CD14-positive monocyte (primary cell): ENCODE data around the gene FAM222B. TPM values are rescaled to one million over a fixed set of nuclear protein-coding genes. Genes with fewer than 3 reads are reported as not detected.
A peak's percentile ranks its signal among the peaks of the same experiment; 100 is the strongest.

Experiments used
- DNase-seq, 3 donors: peaks; one replicate each; pipeline ENCODE4 v3.0.0-alpha.2; 2011 to 2022
- H2AFZ ChIP-seq: 2 replicates; pipeline ENCODE4 v1.6.0; 2012; ENCODE audit warnings: mild to moderate bottlenecking, low read depth, low read length, inconsistent platforms; ENCODE audit not compliant: insufficient read depth, poor library complexity, severe bottlenecking
- H3K27ac ChIP-seq, 2 donors: 1 replicate in 1 of 2; 2 replicates in 1 of 2; pipeline ENCODE4 v1.5.1; 2012 to 2013; ENCODE audit warnings: low read length in 2 of 2, control low read depth in 1 of 2, inconsistent platforms in 1 of 2, low read depth in 1 of 2, mild to moderate bottlenecking in 1 of 2
- H3K27me3 ChIP-seq, 2 donors: one replicate each; pipeline versions ENCODE4 v1.6.0 to v1.6.1; 2011 to 2013; ENCODE audit warnings: low read length in 2 of 2; ENCODE audit not compliant: control insufficient read depth in 2 of 2, insufficient read depth in 2 of 2
- H3K36me3 ChIP-seq, 2 donors: replicated peaks in 1 of 2; 1 replicate in 1 of 2; 2 replicates in 1 of 2; pipeline versions ENCODE4 v1.5.1 to v1.6.1; 2012 to 2013; ENCODE audit warnings: low read length in 2 of 2, control low read depth in 1 of 2, inconsistent platforms in 1 of 2, mild to moderate bottlenecking in 1 of 2; ENCODE audit not compliant: insufficient read depth in 2 of 2, control insufficient read depth in 1 of 2
- H3K4me1 ChIP-seq, 2 donors: 1 replicate in 1 of 2; 2 replicates in 1 of 2; pipeline versions ENCODE4 v1.5.1 to v1.6.1; 2012 to 2013; ENCODE audit warnings: low read length in 2 of 2, control low read depth in 1 of 2, inconsistent platforms in 1 of 2, mild to moderate bottlenecking in 1 of 2, moderate library complexity in 1 of 2; ENCODE audit not compliant: insufficient read depth in 2 of 2, control insufficient read depth in 1 of 2
- H3K4me2 ChIP-seq: replicated peaks from 2 replicates; pipeline ENCODE3; 2012; ENCODE audit warnings: low read length, moderate library complexity, mild to moderate bottlenecking; ENCODE audit not compliant: poor library complexity, severe bottlenecking; ENCODE audit errors: extremely low read depth
- H3K4me3 ChIP-seq, 3 experiments: fragments of 200-600 bp in 1 of 3; sonication (generic) in 1 of 3; replicated peaks in 1 of 3; 1 replicate in 2 of 3; 2 replicates in 1 of 3; pipeline ENCODE4 v1.5.1; 2011 to 2013; ENCODE audit warnings: low read length in 3 of 3, mild to moderate bottlenecking in 3 of 3, control low read depth in 2 of 3, low read depth in 2 of 3, inconsistent platforms in 1 of 3, moderate library complexity in 1 of 3
- H3K79me2 ChIP-seq: 2 replicates; pipeline ENCODE4 v1.6.0; 2012; ENCODE audit warnings: mild to moderate bottlenecking, control low read depth, inconsistent platforms, low read length, moderate library complexity; ENCODE audit not compliant: insufficient read depth
- H3K9ac ChIP-seq: 2 replicates; pipeline ENCODE4 v1.6.0; 2017; ENCODE audit warnings: low read length, mild to moderate bottlenecking; ENCODE audit not compliant: insufficient read depth, poor library complexity, severe bottlenecking
- H3K9me3 ChIP-seq, 2 donors: replicated peaks in 1 of 2; 1 replicate in 1 of 2; 2 replicates in 1 of 2; pipeline versions ENCODE4 v1.5.1 to v1.6.1; 2012 to 2013; ENCODE audit warnings: low read length in 2 of 2, control low read depth in 1 of 2; ENCODE audit not compliant: control insufficient read depth in 1 of 2, insufficient read depth in 1 of 2
- H4K20me1 ChIP-seq: 2 replicates; pipeline ENCODE4 v1.6.0; 2012; ENCODE audit warnings: mild to moderate bottlenecking, low read length, control low read depth, moderate library complexity; ENCODE audit not compliant: insufficient read depth
- H3K27ac Mint-ChIP-seq, 7 donors: one replicate each; pipeline ENCODE4 v1.8.0; 2020; ENCODE audit warnings: mild to moderate bottlenecking in 7 of 7, mixed read lengths in 7 of 7, moderate library complexity in 6 of 7, inconsistent platforms in 2 of 7
- H3K27me3 Mint-ChIP-seq, 3 donors: one replicate each; pipeline ENCODE4 v1.8.0; 2021 to 2022; ENCODE audit warnings: low read depth in 3 of 3, mild to moderate bottlenecking in 3 of 3, mixed read lengths in 3 of 3, moderate library complexity in 3 of 3, inconsistent platforms in 1 of 3
- H3K36me3 Mint-ChIP-seq, 2 donors: one replicate each; pipeline ENCODE4 v1.8.0; 2020; ENCODE audit warnings: mixed read lengths in 2 of 2, inconsistent platforms in 1 of 2, mild to moderate bottlenecking in 1 of 2
- H3K4me1 Mint-ChIP-seq: one replicate; pipeline ENCODE4 v1.8.0; 2020; ENCODE audit warnings: mild to moderate bottlenecking, mixed read lengths
- H3K4me3 Mint-ChIP-seq, 2 donors: one replicate each; pipeline ENCODE4 v1.8.0; 2020; ENCODE audit warnings: mild to moderate bottlenecking in 2 of 2, mixed read lengths in 2 of 2, moderate library complexity in 1 of 2
- H3K9me3 Mint-ChIP-seq, 7 donors: one replicate each; pipeline ENCODE4 v1.8.0; 2020 to 2022; ENCODE audit warnings: mixed read lengths in 7 of 7, mild to moderate bottlenecking in 6 of 7, moderate library complexity in 6 of 7, inconsistent platforms in 2 of 7
- CTCF ChIP-seq: fragments of 200-600 bp; IDR thresholded peaks from one replicate; pipeline ENCODE4 v1.8.0; 2022; ENCODE audit warnings: antibody characterized with exemption, mild to moderate bottlenecking
- WGBS: methylation state at CpG from one replicate; pipeline ENCODE4 v1.1.5; 2013; ENCODE audit warnings: missing lambda C conversion rate; ENCODE audit not compliant: insufficient coverage; 5-methylcytosine and 5-hydroxymethylcytosine counted together
- intact Hi-C, 2 donors: fragments of 100-400 bp; cut with micrococcal nuclease; formaldehyde crosslinking; loops; one replicate each; pipeline versions ENCODE4 v1.15.0 to v1.15.1; 2023
- polyA plus RNA-seq, 3 donors: library from polyadenylated mRNA; depleted of rRNA in 1 of 3; unstranded in 2 of 3; stranded (reverse) in 1 of 3; fragments of 300-500 nt in 2 of 3; fragments of >200 nt in 1 of 3; fragmentation: Illumina TruSeq in 2 of 3; gene quantifications; 1 replicate in 2 of 3; 2 replicates in 1 of 3; pipeline ENCODE4 v1.2.3, GENCODE V29; 2012 to 2021

Gene FAM222B
- polyA plus RNA-seq, 3 donors = 1.5 to 8.6 (median 1.9) TPM

- Mint-ChIP-seq H3K4me1 (peaks cover 35% of the 10 kb centered on the region), H3K27me3 (peaks cover 8 to 34% (median 32%) of the 10 kb centered on the region in 3 donors), H3K4me3 (peak overlapping the region; percentile 76 to 84), H3K9me3 (peaks cover 0 to 5% (median 0%) of the 10 kb centered on the region in 7 donors), H3K27ac (peak overlapping the region in 5 of 7 donors; percentile 8 to 81 (median 69)), H3K36me3 (peaks cover 12 to 13% of the 10 kb centered on the region in 2 donors)
- Histone ChIP-seq H3K79me2 (no peaks in the 10 kb centered on the region), H3K9ac (peak overlapping the region; percentile 59), H3K27me3 (peaks cover 4 to 15% of the 10 kb centered on the region in 2 donors), H3K4me1 (peaks cover 49 to 51% of the 10 kb centered on the region in 2 donors), H3K4me2 (peak overlapping the region; percentile 90), H4K20me1 (peaks cover 13% of the 10 kb centered on the region), H3K36me3 (no peaks in the 10 kb centered on the region), H3K4me3 (peak overlapping the region; percentile 15 to 82 (median 28)), H3K27ac (no peak overlapping the region), H2AFZ (no peak overlapping the region), H3K9me3 (no peaks in the 10 kb centered on the region)
- intact Hi-C loops = loop anchor here in 1 of 2 donors (2.0 to 10.0 kb wide), 2 partner anchors 16 to 210 kb away; partner anchors contain the start of genes NEK8 and PHF12
- TF ChIP-seq CTCF = no peak
- DNase-seq = peak in 1 of 3 donors; percentile 57
- WGBS = 1% methylated on average over 57 of the region's 61 CpGs
These were observed 98.3 kb downstream of the FAM222B start for GRCh38 chr17:28744104-28744971.

GRCh38 chr17:28743243-28744103 is 99.1 kb downstream of the FAM222B start, which contains the start of gene TRAF4:
TSS of gene TRAF4 (plus strand) at chr17:28744011. CDS start at chr17:28744113, 102 bp downstream.
- intact Hi-C loops = loop anchor here (2.0 to 10.0 kb wide), 3 partner anchors 15 to 211 kb away; partner anchors contain the start of genes NEK8 (in 1 of the 2), PHF12 (in 1 of the 2) and TLCD1 (in 1 of the 2)
- no peaks in the 10 kb centered on the region for H3K9me3 ChIP-seq
- no peaks in the 10 kb centered on the region for H3K79me2 ChIP-seq
- Mint-ChIP-seq H3K9me3 (peaks cover 0 to 8% (median 0%) of the 10 kb centered on the region in 7 donors), H3K4me1 (peaks cover 35% of the 10 kb centered on the region), H3K4me3 (peak within 1 kb of the TSS; percentile 77 to 84), H3K27me3 (peaks cover 8 to 34% (median 32%) of the 10 kb centered on the region in 3 donors), H3K36me3 (peaks cover 10 to 17% of the 10 kb centered on the region in 2 donors), H3K27ac (peak within 1 kb of the TSS in 5 of 7 donors; percentile 8 to 81 (median 69))
- peak within 1 kb of the TSS; percentile 89 for H2AFZ ChIP-seq
- peak; percentile 7 for TF ChIP-seq CTCF
- H3K4me2 ChIP-seq = peak within 1 kb of the TSS; percentile 90
- WGBS = under 1% methylated on average over 64 of the region's 70 CpGs
- H3K9ac ChIP-seq = peak within 1 kb of the TSS; percentile 59
- H3K27me3 ChIP-seq = peaks cover 4 to 15% of the 10 kb centered on the region in 2 donors
- peak within 1 kb of the TSS in 1 of 2 donors; percentile 58 for H3K27ac ChIP-seq
- H3K36me3 ChIP-seq = no peaks in the 10 kb centered on the region
- peaks cover 13% of the 10 kb centered on the region for H4K20me1 ChIP-seq
- H3K4me3 ChIP-seq = peak within 1 kb of the TSS; percentile 49 to 82 (median 69)
- peak; percentile 63 to 70 (median 68) for DNase-seq
- peaks cover 49 to 51% of the 10 kb centered on the region in 2 donors for H3K4me1 ChIP-seq
